Loucy (cell line): ENCODE results near the gene SRCIN1.

Experiments used
- H2AFZ ChIP-seq: fragments of 200-600 bp; sonication (generic); 2 replicates; pipeline ENCODE4 v1.6.0; 2016; ENCODE audit warnings: antibody characterized with exemption, mild to moderate bottlenecking, low read length, moderate library complexity
- H3F3A ChIP-seq: fragments of 200-600 bp; 2 replicates; pipeline ENCODE4 v1.6.0; 2016; ENCODE audit warnings: antibody characterized with exemption, low read depth, mild to moderate bottlenecking
- H3K27me3 ChIP-seq: fragments of 200-600 bp; sonication (generic); 2 replicates; pipeline ENCODE4 v1.6.1; 2014; ENCODE audit warnings: low read length, mild to moderate bottlenecking; ENCODE audit not compliant: insufficient read depth, poor library complexity, severe bottlenecking
- H3K36me3 ChIP-seq: fragments of 200-600 bp; sonication (generic); 2 replicates; pipeline ENCODE4 v1.6.1; 2016; ENCODE audit warnings: low read length; ENCODE audit not compliant: insufficient read depth
- H3K4me1 ChIP-seq: fragments of 200-600 bp; sonication (generic); 2 replicates; pipeline ENCODE4 v1.5.1; 2014; ENCODE audit warnings: low read length, mild to moderate bottlenecking; ENCODE audit not compliant: insufficient read depth, poor library complexity, severe bottlenecking
- H3K4me2 ChIP-seq: fragments of 200-600 bp; sonication (generic); 2 replicates; pipeline ENCODE4 v1.6.0; 2014; ENCODE audit warnings: antibody characterized with exemption, low read length, low read depth, mild to moderate bottlenecking; ENCODE audit not compliant: poor library complexity, severe bottlenecking
- H3K4me3 ChIP-seq: fragments of 200-600 bp; sonication (generic); 2 replicates; pipeline ENCODE4 v1.5.1; 2014; ENCODE audit warnings: low read length, mild to moderate bottlenecking, mixed read lengths; ENCODE audit not compliant: poor library complexity, severe bottlenecking
- H3K79me2 ChIP-seq: fragments of 200-600 bp; sonication (generic); 2 replicates; pipeline ENCODE4 v1.6.1; 2014; ENCODE audit warnings: low read length; ENCODE audit not compliant: insufficient read depth
- H3K9ac ChIP-seq: fragments of 200-600 bp; sonication (generic); 2 replicates; pipeline ENCODE4 v1.6.0; 2014; ENCODE audit warnings: mild to moderate bottlenecking, low read depth, low read length, moderate library complexity; ENCODE audit not compliant: poor library complexity, severe bottlenecking
- H3K9me2 ChIP-seq: fragments of 200-600 bp; sonication (generic); replicated peaks from 2 replicates; pipeline ENCODE4 v1.6.1; 2016; ENCODE audit warnings: low read depth, low read length, mixed read lengths
- H3K9me3 ChIP-seq: fragments of 200-600 bp; sonication (generic); 2 replicates; pipeline ENCODE4 v1.6.1; 2014; ENCODE audit warnings: mild to moderate bottlenecking, antibody characterized with exemption, low read length, low read depth; ENCODE audit not compliant: insufficient read depth
- H4K20me1 ChIP-seq: fragments of 200-600 bp; sonication (generic); 2 replicates; pipeline ENCODE4 v1.6.0; 2014; ENCODE audit warnings: antibody characterized with exemption, low read length, mild to moderate bottlenecking; ENCODE audit not compliant: insufficient read depth, poor library complexity, severe bottlenecking
- EZH2phosphoT487 ChIP-seq: fragments of 200-600 bp; IDR thresholded peaks from 2 replicates; pipeline ENCODE4 v1.6.1; 2018; ENCODE audit warnings: antibody characterized with exemption, mild to moderate bottlenecking, moderate library complexity, borderline replicate concordance
- TF ChIP-seq, protein P1 (sequence below): fragments of 200-600 bp; sonication (generic); conservative IDR thresholded peaks from 2 replicates; pipeline ENCODE4 v1.5.1; 2014; ENCODE audit warnings: mild to moderate bottlenecking, antibody characterized with exemption, low read length

The SRCIN1 gene

DNA sequence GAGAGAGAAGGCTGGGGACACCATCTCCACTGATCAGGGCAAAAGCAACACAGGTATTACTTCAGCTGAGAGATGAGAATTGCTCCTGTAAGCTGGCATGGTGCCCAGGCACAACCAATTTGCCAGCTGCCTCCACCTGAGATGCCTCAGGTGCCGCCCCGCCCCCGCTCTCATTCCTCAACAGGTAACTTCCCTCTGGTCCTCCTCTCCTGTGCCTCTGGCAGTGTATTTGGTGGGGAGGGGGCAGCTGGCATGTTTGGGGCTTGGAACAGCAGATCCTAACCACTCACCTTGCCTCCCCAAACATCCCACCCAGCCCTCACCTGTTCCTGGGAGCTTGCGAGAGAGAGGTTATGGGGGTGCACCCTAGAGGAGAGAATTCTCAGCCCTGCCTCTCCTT is 2.9 kb upstream of the SRCIN1 start:
- Histone ChIP-seq H3K36me3 (no peaks in the 10 kb centered on the region), H3K9me3 (no peaks in the 10 kb centered on the region), H3K4me2 (no peak overlapping the region), H3K9ac (no peak overlapping the region), H3K79me2 (no peaks in the 10 kb centered on the region), H3K4me3 (no peak overlapping the region), H3K4me1 (no peaks in the 10 kb centered on the region), H4K20me1 (no peaks in the 10 kb centered on the region), H3K27me3 (no peaks in the 10 kb centered on the region), H2AFZ (no peak overlapping the region), H3F3A (no peaks in the 10 kb centered on the region), H3K9me2 (no peaks in the 10 kb centered on the region)
- TF ChIP-seq, protein P1, sequence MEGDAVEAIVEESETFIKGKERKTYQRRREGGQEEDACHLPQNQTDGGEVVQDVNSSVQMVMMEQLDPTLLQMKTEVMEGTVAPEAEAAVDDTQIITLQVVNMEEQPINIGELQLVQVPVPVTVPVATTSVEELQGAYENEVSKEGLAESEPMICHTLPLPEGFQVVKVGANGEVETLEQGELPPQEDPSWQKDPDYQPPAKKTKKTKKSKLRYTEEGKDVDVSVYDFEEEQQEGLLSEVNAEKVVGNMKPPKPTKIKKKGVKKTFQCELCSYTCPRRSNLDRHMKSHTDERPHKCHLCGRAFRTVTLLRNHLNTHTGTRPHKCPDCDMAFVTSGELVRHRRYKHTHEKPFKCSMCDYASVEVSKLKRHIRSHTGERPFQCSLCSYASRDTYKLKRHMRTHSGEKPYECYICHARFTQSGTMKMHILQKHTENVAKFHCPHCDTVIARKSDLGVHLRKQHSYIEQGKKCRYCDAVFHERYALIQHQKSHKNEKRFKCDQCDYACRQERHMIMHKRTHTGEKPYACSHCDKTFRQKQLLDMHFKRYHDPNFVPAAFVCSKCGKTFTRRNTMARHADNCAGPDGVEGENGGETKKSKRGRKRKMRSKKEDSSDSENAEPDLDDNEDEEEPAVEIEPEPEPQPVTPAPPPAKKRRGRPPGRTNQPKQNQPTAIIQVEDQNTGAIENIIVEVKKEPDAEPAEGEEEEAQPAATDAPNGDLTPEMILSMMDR: no peak
- no peak for TF ChIP-seq EZH2phosphoT487

DNA sequence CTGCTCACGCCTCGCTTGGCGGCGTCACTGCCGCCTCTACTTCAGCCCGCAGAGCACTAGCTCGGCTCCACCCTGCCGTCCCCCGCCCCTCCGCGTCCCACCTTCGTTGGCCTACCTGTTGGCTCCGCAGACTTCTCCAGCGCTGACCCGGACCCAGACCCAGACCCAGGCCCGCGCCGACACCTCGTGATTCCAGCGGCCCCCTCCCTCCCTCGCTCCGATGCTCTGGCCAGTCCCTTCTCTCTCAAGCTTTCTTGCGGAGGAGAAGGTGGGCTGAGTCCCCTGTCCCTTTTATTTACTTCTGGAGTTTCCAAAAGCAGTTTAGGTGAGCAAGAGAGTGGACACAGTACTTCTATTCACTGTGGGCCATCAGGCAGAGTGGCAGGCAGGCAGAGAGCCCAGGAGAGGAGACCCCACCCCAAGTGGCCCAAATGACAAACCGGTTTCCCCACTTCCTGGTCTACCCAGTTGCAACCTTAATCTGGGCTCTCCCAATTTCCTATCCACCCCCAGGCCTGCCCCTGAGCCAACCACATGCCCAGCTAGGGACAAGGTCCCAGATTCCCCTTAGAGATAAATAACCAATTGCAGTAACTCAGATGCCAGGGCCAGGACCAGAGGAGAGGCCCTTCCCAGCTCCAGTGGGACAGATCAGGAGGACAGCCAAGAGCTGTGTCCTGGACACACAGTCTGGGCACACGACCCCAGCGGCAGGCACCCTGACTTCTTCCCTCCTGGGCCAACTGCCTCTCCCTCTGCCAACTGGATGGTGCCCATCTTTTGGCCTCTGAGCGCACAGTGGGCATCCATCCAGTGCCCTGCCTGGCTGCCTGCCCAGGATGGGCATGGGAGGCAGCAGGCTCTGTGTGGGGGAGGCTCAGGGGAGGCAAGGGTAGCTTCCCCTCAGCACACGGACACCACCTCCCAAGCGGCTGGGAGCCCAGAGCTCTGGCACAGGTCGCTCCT is 1.2 kb upstream of the SRCIN1 start:
- Histone ChIP-seq H3K27me3 (no peaks in the 10 kb centered on the region), H3K4me3 (peak overlapping the region; percentile 89), H2AFZ (no peak overlapping the region)

DNA sequence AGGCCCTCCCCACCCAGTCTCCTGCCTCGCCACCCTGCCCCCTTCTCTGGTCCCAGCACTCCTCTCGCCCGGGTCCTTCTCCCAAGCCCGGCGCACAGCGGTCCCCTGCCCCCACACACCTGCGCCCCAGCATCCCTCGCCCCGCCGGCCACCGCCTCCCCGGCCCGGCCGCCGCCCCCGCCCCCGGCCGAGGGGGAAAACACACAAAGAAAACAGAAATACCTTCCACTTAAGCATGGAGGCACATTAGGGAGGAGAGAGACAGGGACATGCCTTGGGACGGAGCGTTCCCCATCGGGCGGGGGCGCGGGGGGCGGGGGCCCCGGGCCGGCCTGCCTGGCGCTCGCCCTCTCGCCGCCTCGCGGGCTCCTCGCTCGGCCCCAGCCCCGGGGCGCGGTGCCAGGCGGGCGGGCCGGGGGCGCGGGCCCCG is 326 bp downstream of the SRCIN1 start:
- TF ChIP-seq EZH2phosphoT487: no peak
- TF ChIP-seq, protein P1: no peak
- H3K79me2 ChIP-seq: no peaks in the 10 kb centered on the region
- H3K27me3 ChIP-seq: no peaks in the 10 kb centered on the region
- H3K4me2 ChIP-seq: peak overlapping the region; percentile 78
- H3K4me3 ChIP-seq: peak overlapping the region; percentile 89
- H3K4me1 ChIP-seq: peaks cover 14% of the 10 kb centered on the region
- H3K36me3 ChIP-seq: no peaks in the 10 kb centered on the region
- no peaks in the 10 kb centered on the region for H3K9me3 ChIP-seq
- no peaks in the 10 kb centered on the region for H3F3A ChIP-seq
- H3K9me2 ChIP-seq: no peaks in the 10 kb centered on the region
- H3K9ac ChIP-seq: peak overlapping the region; percentile 59
- no peaks in the 10 kb centered on the region for H4K20me1 ChIP-seq
- H2AFZ ChIP-seq: peak overlapping the region; percentile 84; the same call in 1 of the 2 replicates

More for the DNA sequence above, 1.2 kb upstream of the SRCIN1 start:
- Histone ChIP-seq H3K9ac (peak overlapping the region; percentile 89), H3K4me1 (peaks cover 5% of the 10 kb centered on the region), H3F3A (no peaks in the 10 kb centered on the region), H3K79me2 (no peaks in the 10 kb centered on the region), H3K36me3 (no peaks in the 10 kb centered on the region), H3K4me2 (peak overlapping the region; percentile 81), H3K9me2 (no peaks in the 10 kb centered on the region), H4K20me1 (no peaks in the 10 kb centered on the region), H3K9me3 (no peaks in the 10 kb centered on the region)
- TF ChIP-seq EZH2phosphoT487: no peak
- TF ChIP-seq, protein P1: no peak; the same call in none of the 2 replicates
